PC-3 (cell line): Measurements from ENCODE around the gene UBE3D.

Experiments used
- EZH2 ChIP-seq: fragments of 300-600 bp; sonication (generic); IDR thresholded peaks from one replicate; pipeline ENCODE4 v1.6.1; 2017; ENCODE audit warnings: antibody characterized with exemption, mild to moderate bottlenecking, low read length; ENCODE audit not compliant: unreplicated experiment
- TF ChIP-seq, protein P1 (sequence below): fragments of 300-600 bp; sonication (generic); conservative IDR thresholded peaks from 2 replicates; pipeline ENCODE4 v1.5.1; 2017; ENCODE audit warnings: antibody characterized with exemption, low read depth, mild to moderate bottlenecking, low read length

DNA sequence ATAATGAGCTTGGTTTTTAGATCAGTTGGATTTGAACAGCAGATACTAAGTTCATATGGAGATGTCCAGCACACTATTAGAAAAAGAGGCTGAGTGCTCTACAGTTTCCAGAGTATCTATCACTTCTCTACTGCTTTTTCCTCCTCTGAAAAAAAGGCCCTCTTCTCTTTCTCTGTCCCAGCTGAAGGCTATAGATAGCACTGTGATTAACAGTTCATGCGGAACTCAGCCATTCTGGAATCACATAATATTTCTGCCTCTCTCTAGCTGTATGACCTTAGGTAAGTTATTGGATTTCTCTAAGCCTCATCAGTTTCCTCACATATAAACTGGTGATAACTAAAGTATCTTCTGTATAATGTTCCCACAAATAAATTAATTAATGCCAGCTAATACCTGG lies 184.1 kb downstream of the UBE3D start:
- TF ChIP-seq EZH2, result no peak
- TF ChIP-seq, protein P1, sequence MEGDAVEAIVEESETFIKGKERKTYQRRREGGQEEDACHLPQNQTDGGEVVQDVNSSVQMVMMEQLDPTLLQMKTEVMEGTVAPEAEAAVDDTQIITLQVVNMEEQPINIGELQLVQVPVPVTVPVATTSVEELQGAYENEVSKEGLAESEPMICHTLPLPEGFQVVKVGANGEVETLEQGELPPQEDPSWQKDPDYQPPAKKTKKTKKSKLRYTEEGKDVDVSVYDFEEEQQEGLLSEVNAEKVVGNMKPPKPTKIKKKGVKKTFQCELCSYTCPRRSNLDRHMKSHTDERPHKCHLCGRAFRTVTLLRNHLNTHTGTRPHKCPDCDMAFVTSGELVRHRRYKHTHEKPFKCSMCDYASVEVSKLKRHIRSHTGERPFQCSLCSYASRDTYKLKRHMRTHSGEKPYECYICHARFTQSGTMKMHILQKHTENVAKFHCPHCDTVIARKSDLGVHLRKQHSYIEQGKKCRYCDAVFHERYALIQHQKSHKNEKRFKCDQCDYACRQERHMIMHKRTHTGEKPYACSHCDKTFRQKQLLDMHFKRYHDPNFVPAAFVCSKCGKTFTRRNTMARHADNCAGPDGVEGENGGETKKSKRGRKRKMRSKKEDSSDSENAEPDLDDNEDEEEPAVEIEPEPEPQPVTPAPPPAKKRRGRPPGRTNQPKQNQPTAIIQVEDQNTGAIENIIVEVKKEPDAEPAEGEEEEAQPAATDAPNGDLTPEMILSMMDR, result no peak
